Umbilical cord (tissue), 2 donors: Measurements from ENCODE around the gene DLGAP1. TPM values are rescaled to one million over a fixed set of nuclear protein-coding genes. Genes with fewer than 3 reads are reported as not detected.
A peak's percentile ranks its signal among the peaks of the same experiment; 100 is the strongest.

Experiments
- DNase-seq: peaks from one replicate; pipeline ENCODE4 v3.0.0-alpha.2; 2015; ENCODE audit warnings: low spot score
- total RNA-seq: library from RNA; depleted of rRNA; stranded (reverse); fragments of >200 nt; gene quantifications from one replicate; pipeline ENCODE4 v1.2.3, GENCODE V29; 2014; ENCODE audit warnings: low replicate concordance; ENCODE audit not compliant: insufficient read depth

The DLGAP1 gene
- total RNA-seq, 1 donor from 2014 or later, result 20.7 TPM

DNA sequence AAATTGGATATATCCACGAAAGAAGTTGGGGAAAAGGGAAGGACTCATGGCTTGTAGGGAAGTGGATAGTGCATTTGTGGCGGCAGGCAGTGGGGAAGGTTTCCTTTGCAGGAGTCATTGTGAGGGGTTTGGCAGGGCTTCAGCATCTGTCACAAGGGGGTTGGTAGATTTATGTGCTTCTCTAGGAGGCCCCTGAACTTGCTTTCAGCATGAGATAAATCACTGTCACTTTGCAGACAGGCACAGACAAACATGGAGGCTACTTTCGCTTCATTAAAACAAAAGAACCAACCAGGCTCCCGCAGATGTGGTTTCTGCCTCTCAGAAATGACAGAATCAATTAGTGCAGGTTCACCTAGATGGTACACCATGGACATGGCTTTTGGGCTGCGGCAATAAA lies 664.4 kb downstream of the DLGAP1 start:
- DNase-seq, result peak; percentile 62

GRCh38 chr18:3789525-3789924 lies 665.6 kb downstream of the DLGAP1 start:
- no peak for DNase-seq

GRCh38 chr18:3784949-3785348 lies 670.2 kb downstream of the DLGAP1 start:
- no peak for DNase-seq

DNA sequence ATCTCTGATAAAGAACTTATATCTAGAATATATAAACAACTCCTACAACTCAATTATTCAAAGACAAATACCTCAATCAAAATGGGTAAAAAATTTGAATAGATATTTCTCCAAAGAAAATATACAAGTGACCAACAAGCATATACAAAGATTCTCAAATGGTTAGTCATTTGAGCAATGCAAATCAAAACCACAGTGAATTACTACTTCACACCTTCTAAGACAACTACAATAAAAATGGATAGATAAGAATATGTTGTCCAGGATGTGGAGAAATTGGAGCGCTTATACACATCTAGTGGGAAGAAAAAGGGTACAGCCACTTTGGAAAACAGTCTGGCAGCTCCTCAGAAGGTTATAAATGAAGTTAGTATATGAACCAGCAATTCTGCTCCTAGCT lies 672.2 kb downstream of the DLGAP1 start:
- DNase-seq, result no peak

- DNase-seq, result no peak
These were observed 677.4 kb downstream of the DLGAP1 start for GRCh38 chr18:3777719-3778118.

GRCh38 chr18:3777122-3777521 lies 678.0 kb downstream of the DLGAP1 start:
- DNase-seq, result no peak

DNA sequence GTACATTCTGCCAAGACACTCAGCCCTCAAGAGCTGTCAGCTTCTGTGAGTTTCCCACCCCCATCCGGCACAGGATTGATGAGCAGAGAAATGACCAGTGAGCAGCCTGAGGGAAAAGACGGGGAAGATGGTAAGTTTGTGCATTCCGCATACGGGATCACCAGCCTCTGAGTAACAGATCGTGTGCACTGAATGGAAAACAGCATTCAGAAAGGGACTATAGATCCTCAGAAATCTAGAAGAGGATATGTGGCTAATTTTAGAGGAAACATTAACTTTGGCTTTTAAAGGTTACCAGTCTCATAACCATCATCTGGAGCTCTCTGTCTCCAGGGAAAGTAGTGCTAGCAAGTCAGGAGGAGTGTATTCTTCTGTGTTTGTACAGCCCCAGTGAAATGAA lies 679.1 kb downstream of the DLGAP1 start:
- DNase-seq, result no peak

- peak; percentile 10 for DNase-seq
These were observed 681.8 kb downstream of the DLGAP1 start for GRCh38 chr18:3773303-3773702.

GRCh38 chr18:3771121-3771971 lies 683.8 kb downstream of the DLGAP1 start:
- peak; percentile 92 for DNase-seq

DNA sequence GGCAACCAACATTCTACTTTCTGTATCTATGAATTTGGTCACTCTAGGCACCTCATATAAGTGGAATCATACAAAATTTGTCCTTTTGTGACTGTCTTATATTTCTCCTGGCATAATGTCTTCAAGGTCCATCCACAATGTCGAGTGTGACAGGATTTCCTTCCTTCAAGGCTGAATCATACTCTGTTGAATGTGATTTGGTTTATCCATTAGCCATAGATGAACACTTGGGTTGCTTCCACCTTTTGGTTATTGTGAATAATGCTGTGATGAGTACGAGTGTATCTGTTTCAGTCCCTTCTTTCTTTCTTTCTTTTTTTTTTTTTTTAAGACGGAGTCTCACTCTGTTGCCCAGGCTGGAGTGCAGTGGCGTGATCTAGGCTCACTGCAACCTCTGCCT lies 693.8 kb downstream of the DLGAP1 start:
- DNase-seq, result no peak

DNA sequence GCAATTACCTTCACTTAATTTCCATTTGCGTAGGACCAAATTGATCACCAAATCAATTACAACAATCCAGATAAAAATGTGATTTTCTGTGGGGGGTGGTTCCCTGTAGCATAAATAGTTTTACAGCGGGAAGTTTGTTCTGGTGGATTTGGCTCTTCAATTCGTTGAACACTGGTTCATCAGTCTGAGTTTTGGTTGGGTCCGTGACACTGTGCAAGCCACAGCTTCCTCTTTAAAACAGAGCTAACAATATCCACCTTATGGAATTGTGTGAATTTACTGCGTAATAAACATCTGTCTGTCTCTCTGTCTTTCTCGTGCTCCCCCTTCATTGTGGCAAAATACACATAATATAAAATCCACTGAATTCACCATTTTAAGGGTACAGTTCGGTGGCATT lies 694.4 kb downstream of the DLGAP1 start:
- no peak for DNase-seq

- DNase-seq, result no peak
These were observed 696.0 kb downstream of the DLGAP1 start for GRCh38 chr18:3759099-3759498.

GRCh38 chr18:3758531-3758930 lies 696.6 kb downstream of the DLGAP1 start:
- DNase-seq, result no peak

GRCh38 chr18:3757361-3757760 lies 697.7 kb downstream of the DLGAP1 start:
- no peak for DNase-seq

DNA sequence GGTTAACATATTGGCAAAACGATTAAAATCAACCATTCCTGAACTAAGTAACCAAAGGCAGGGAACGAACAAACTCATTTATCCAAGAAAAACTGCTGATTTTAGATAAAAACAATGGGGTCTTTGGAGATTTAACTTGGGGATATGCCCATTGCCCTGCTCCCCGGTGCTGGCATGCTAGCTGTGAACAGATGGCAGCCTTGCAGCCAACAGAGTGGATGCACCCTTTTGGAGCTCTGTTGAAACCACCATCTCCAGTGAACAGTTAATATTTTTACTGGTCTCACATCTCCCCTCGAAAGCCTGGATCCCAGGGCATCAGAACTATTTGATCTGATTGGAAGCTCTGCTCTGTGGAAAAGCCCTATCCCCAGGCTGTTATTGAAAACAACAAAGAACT lies 702.0 kb downstream of the DLGAP1 start:
- DNase-seq, result no peak

- no peak for DNase-seq
These were observed 707.0 kb downstream of the DLGAP1 start for GRCh38 chr18:3748086-3748485.

- DNase-seq, result peak; percentile 7
These were observed 707.7 kb downstream of the DLGAP1 start for GRCh38 chr18:3747176-3747973.

- DNase-seq, result no peak
These were observed 712.6 kb downstream of the DLGAP1 start for GRCh38 chr18:3742541-3742940.

GRCh38 chr18:3741333-3741732 lies 713.8 kb downstream of the DLGAP1 start:
- DNase-seq, result no peak

DNA sequence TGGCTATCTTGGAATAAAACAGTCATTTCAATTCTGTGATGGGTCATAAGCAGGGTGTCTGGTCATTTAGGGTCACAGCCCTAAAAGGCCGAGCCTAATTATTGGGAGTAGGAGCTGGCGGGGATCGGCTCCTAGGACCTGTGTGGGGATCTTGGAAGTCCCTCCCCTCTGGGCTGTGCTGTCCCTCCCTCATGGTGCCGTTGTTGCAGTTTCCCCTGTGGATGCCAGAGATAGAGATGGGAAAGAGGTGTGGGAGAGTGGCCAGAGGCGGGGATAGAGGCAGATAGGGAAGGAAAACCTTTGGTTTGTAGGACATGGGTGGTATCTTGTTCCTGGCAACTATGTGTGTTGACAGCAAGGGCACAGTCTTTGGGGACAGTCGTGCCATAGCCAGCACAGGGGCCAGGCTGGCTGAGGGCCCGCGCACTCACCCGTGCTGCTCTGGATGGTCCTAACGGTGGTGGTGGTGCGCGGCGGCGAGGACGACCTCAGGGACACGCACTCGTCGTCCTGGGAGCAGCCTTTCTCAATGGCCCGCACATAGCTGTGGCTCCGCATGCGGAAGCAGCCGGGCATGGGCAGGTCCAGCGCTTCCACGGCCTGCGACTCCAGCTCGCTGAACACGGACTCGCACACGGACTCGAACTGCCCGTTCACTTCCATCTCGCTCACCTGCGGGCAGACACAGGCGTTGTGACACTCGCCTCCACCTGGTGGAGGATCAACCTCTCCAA lies 726.2 kb downstream of the DLGAP1 start:
- DNase-seq, result no peak

GRCh38 chr18:3727274-3727673 lies 727.8 kb downstream of the DLGAP1 start:
- DNase-seq, result no peak
